Medulla oblongata (tissue), 1 donor: Measurements from ENCODE around the gene RNF19B.

Experiments
- DNase-seq: peaks from one replicate; pipeline ENCODE4 v3.0.0-alpha.2; 2015; ENCODE audit errors: extremely low spot score

Gene RNF19B

DNA sequence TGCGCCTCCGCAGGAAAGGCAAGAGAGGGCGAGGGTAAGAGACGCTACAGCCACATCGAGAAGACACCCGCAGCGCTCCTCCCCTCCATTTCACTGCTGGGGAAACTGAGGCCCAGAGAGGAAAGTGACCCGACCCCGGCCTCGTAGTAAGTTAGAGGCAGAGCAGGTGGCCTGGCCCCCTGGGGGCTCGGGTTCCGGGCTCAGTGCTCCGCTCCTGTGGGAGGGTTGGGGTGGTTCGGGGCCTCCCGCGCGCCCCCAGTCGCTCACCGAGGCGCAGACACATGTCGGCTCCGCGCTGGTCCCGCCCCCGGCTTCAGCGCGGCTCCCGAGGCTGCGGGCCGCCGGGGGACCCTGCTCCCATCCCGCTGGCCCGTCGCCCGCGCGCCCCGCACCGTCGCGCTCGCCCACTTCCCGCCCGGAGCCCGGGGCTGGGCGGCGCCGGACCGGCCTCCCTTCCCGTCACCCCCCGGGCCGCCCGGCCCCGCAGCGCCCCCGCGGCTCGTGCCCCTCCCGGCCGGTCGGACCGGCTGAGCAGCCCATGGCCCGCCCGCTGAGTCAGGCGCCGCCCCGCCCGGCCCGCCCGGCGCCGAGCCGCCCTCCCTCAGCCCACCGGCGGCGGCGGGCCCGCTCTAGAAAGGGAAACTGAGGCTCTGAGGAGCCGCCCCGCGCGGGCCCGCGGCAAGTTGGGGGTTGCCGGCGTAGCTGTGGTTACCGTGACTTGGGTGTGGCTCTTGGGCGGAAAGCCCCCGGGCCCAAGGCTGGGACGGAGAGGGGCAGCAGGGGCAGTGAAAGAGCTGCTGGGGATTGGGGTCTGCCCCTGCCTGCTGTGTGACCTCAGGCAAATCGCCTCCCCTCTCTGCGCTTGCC, 63.4 kb downstream of the RNF19B start, which contains the start of gene TMEM54:
Gene TMEM54 (minus strand): TSS at position 434 of the 867 bp plus-strand sequence. CDS start 151 bp downstream, at position 283.
- DNase-seq, result peak; percentile 42

DNA sequence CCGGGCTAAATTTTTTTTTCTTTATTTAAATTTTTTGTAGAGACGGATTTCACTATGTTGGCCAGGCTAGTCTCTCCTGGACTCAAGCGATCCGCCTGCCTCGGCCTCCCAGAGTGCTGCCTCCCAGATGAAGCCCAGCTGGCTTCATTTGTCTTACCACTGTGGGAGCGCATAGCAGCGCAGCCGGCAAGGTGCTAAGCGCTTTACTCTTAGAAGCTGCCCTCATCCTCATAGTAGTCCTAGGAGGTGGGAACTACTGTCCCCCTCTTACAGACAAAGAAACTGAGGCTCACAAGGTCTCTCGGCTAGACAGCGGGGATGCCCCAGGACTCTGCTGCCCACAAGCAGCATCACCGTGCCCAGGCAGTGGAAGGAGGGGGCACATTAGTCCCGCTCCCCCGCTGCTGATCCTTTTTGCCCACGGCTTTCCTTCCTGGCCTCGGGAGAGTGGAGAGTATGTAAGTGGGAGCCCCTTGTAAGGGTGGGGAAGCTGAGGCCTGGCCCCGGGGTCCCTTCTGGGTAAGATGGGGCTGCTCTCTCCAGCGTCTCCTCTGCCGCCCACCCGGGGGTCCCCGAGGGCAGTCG, 64.1 kb downstream of the RNF19B start:
- no peak for DNase-seq

DNA sequence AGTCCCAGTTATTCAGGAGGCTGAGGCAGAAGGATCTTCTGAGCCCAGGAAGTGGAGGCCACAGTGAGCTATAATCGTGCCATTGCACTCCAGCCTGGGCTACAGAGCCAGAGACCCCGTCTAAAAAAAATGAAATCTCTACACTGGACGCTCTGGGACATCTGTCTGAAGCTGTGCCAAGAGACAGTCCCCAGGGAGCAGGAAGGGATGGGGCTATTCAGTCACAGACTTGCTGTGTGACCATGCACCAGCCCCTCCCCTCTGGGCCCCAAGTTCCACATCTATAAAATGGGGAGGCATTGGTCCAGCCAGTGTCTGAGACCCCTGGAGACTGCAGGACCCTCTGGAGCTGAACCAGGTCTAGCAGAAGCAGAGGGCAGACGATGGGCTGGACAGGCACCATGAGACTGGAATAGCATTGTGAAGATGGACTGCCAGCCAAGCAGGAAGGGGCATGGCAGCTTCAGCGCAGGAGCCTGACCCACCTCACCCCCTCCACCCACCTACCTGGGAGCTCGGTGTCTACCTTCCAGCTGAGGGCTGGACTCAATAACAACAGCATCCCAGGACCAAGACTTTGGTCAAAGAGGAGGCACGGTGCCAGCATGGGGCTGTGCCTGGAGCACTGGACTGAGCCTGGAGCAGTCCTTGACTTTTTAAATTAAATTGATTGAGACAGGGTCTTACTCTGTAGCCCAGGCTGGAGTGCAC, 64.9 kb downstream of the RNF19B start:
- DNase-seq, result no peak

DNA sequence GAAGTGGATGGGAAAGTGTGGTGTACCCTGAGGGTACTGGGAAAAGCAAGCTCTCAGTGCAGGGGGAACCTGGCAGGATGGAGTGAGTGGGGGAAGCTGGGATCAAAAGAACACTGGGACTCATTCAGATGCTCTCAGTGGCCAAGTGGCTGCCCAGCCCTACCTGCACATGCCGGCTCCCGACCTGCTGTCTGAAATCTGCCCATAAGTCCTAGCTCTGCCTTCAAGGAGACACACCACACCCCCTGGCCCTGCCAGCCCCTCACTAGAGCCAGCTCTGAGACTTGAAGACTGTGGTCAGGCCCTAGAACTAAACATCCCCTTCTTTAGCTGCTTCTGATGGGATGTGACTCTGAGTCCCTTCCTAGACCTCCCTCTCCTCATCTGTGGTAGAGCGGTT, 65.7 kb downstream of the RNF19B start:
- DNase-seq, result no peak

- DNase-seq, result no peak
Observed at GRCh38 chr1:32898056-32898455, 66.6 kb downstream of the RNF19B start.

- DNase-seq, result no peak
Observed at GRCh38 chr1:32897082-32898049, 67.2 kb downstream of the RNF19B start.

- no peak for DNase-seq
Observed at GRCh38 chr1:32896451-32896850, 68.2 kb downstream of the RNF19B start.

GRCh38 chr1:32895325-32896215, 69.0 kb downstream of the RNF19B start:
- no peak for DNase-seq

DNA sequence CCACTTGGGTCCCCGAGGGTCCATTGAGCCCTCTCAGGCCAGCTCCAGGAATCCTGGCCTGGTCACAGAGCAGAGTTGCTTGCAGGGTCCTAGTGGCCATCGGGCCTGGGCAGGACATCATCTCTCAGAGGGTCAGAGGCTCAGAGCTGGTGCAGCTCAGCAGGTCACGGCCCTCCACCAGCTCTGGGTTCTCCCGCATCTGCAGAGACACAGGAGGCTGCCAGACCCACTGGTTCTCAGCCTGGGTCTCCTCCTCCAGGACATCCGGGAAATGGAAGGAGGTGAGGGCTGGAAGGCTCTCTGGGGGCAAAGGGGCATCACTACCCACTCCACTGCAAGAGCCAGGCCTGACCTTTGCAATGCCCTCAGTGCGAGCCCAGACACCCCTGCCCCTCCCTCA, 69.9 kb downstream of the RNF19B start:
- no peak for DNase-seq

DNA sequence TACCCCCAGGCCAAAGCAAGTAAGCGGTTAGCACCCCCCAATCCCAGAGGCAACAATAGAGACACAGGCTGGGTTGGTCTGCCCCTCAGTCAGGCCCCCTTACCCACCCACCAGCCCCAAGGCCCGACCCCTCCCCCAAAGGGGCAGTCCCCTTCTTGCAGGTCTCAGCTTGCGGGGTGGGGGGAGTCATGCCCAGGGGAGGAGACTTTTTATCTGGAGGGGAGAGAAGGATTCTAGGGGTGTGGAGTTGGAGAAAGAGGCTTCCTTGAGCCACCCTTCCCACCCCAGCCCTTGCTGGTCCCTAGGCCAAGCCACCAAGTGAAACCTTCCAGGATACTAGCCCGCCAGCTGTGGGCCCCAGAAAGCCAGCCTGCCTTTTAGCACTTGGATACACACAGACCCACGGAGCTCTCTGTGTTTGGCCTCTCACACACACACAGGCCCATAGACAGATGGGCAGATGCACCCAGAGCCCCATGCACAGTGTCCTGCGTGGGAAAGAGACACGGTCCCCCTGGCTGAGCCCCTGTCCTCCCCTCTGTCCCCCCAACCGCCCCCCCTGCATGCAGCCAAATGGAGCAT, 70.5 kb downstream of the RNF19B start:
- no peak for DNase-seq

DNA sequence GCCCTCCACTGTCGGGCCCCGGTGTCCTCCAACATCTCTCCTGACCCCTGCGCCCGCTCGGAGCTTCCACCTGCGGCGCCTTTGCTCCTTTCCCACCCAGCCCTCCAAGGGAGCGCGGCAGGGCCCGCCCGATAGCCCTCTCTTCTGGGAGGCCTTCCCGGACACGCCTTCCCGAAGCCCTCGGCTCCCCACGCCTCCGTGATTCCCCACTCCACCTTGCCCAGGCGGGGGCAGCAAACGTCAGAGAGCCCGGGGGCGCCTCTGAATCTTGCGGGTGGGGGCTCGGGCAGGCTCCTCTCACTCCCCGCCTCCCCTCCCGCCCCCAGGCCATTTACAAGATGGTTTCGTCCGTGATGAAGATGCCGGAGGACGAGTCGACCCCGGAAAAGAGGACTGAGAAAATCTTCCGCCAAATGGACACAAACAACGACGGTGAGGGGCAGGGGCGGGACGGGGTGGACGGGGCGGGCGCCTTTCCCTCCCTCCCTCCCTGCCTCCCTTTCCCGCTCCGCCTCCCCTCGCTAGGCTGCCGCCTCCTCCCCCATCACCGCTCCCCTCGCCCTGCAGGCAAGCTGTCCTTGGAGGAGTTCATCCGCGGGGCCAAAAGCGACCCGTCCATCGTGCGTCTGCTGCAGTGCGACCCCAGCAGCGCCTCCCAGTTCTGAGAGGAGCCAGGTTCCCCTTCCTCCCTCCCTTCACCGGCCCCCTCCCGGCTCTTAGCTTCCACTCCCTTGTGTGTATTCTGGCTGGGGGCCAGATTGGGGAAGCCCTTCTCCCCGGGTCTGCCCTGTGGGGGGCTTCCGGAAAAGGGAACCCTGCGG, 71.2 kb downstream of the RNF19B start:
- DNase-seq, result peak; percentile 53

- DNase-seq, result peak; percentile 70
Observed at GRCh38 chr1:32892368-32893197, 72.0 kb downstream of the RNF19B start.

GRCh38 chr1:32891630-32892029, 73.0 kb downstream of the RNF19B start:
- no peak for DNase-seq

DNA sequence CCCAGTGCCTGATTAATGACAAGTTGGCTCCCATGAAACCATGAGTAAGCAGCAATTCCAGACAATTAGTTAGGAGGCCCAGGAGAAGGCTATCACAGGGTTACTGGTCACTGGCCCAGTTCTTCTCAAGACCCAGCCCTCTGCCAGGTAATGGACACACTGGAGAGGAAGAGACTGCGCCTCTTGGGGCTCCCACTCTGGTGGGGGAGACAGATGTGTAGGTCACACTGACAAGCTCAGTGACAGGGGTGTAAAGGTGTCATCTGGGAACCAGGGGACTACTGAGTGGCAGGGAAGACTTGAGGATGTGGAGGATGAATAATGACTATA, 73.4 kb downstream of the RNF19B start:
- no peak for DNase-seq

DNA sequence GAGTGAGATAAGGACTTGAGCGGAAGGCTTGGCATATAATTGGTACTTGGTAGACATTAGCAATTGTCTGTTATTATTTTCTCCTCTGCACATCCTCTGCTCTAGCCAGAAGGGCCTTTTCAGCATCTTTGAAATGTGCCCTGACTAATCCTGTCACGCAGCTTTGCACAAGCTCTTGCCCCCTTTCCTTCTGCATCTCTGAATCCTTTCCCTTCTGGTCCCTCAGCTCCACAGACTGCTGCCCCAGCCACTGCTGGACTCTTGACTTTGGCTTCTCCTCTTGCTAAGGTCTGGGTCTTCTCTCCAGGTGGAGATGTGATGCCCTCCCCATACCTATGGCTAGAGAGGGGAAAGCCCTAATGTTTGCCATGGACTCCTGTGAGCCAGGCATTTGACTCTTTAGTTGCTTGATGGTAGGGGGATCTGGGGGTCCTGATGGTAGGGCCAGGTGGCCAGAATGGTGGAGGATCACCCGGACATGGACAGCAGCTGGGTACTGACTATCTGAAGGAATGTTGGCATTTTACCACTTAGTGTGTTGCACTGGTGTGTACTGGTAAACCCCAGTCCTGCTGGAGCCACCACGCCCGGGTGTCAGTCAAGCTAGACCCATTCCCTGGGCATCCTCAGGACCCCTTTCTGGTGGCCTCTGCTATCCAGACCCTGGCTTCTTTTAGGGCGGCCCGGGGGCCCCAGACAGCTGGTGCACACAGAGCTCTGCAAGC, 73.9 kb downstream of the RNF19B start:
- DNase-seq, result no peak

- no peak for DNase-seq
Observed at GRCh38 chr1:32889731-32890278, 74.8 kb downstream of the RNF19B start.

GRCh38 chr1:32888677-32889420, 75.8 kb downstream of the RNF19B start:
- DNase-seq, result no peak
